Activated CD8-positive, alpha-beta T cell treated with anti-CD3 and anti-CD28 coated beads, Interleukin-2, amount 10 ng/mL, durations not matched to agents 7 days and 5 days (primary cell): ENCODE results near the gene SPINK2. TPM values are rescaled to one million over a fixed set of nuclear protein-coding genes. Genes with fewer than 3 reads are reported as not detected.

ENCODE experiments used
- ATAC-seq: fragments of 150-1000 bp; cut with Tn5 transposase; one replicate; pipeline ENCODE4 v1.10.0; 2021; ENCODE audit warnings: moderate library complexity
- CTCF ChIA-PET: fragments of 350-600 bp; sonication (Branson Sonifier 250); formaldehyde crosslinking; loops from one replicate; lab custom pipeline; 2021; ENCODE audit warnings: antibody characterized with exemption; lab: Charles Lee
- POLR2A ChIA-PET: fragments of 350-600 bp; sonication (Branson Sonifier 250); formaldehyde crosslinking; loops from one replicate; lab custom pipeline; 2021; ENCODE audit warnings: antibody characterized with exemption; lab: Charles Lee
- DNase-seq: peaks from one replicate; pipeline ENCODE4 v3.0.0-alpha.2; 2020
- H3K27ac Mint-ChIP-seq: one replicate; pipeline ENCODE4 v1.8.0; 2021; ENCODE audit warnings: mild to moderate bottlenecking, mixed read lengths
- H3K27me3 Mint-ChIP-seq: one replicate; pipeline ENCODE4 v1.8.0; 2021; ENCODE audit warnings: low read depth, mixed read lengths
- H3K36me3 Mint-ChIP-seq: one replicate; pipeline ENCODE4 v1.8.0; 2021; ENCODE audit warnings: low read depth, mixed read lengths
- H3K4me1 Mint-ChIP-seq: one replicate; pipeline ENCODE4 v1.8.0; 2021; ENCODE audit warnings: low read depth, mixed read lengths
- H3K4me3 Mint-ChIP-seq: one replicate; pipeline ENCODE4 v1.8.0; 2021; ENCODE audit warnings: mild to moderate bottlenecking, mixed read lengths
- H3K9me3 Mint-ChIP-seq: one replicate; pipeline ENCODE4 v1.8.0; 2022; ENCODE audit warnings: mixed read lengths; ENCODE audit not compliant: insufficient read depth
- total RNA-seq, 2 experiments: library from RNA; stranded (reverse); gene quantifications; one replicate each; pipeline ENCODE4 v1.2.3, GENCODE V29; 2021

SPINK2 gene
- total RNA-seq, 2 experiments from 2014 or later: 5.7 to 9.4 TPM

DNA sequence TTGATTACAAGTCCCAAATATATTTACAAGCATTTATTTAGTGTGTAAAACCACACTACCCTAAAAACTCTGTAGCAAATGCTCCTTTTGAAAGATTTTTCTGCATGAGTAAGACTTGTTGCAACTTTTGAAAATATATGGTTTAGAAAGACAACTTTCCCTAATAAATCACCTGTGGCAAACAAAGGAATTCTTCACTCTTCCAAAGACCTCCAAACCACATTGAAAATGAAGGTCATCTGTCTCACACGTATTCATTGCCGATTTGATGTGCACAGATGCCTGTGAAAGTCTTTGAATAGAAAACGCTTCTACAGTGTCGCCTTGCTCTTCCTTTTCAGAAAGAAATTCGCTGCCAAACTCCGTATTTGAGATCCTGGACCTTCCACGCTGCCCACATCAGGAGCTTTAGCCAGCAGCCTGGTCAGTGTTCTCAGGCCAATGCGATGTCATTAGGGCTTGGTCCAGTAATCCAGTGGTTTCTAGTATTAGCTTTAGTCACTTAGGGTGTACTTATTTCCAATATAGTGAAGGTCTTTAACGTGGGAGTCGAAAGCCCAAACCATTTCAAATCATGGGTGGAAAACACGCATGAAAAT lies 22.2 kb downstream of the SPINK2 start:
- no peak for DNase-seq
- ChIA-PET POLR2A (interaction anchor here (0.7 to 1.0 kb wide), 2 partner anchors 37 to 144 kb away, joined by 3 read pairs; no protein-coding TSS in a partner anchor), CTCF (interaction anchor here (0.8 to 2.7 kb wide), 31 partner anchors 10 to 376 kb away, joined by 3 to 32 read pairs (median 4); partner anchors contain the start of gene HOPX)
- H3K4me1 Mint-ChIP-seq: peaks cover 34% of the 10 kb centered on the region
- H3K27ac Mint-ChIP-seq: no peak overlapping the region
- H3K4me3 Mint-ChIP-seq: peak overlapping the region; percentile 83
- H3K36me3 Mint-ChIP-seq: no peaks in the 10 kb centered on the region
- no peak for ATAC-seq
- no peaks in the 10 kb centered on the region for H3K9me3 Mint-ChIP-seq
- H3K27me3 Mint-ChIP-seq: peaks cover 8% of the 10 kb centered on the region

DNA sequence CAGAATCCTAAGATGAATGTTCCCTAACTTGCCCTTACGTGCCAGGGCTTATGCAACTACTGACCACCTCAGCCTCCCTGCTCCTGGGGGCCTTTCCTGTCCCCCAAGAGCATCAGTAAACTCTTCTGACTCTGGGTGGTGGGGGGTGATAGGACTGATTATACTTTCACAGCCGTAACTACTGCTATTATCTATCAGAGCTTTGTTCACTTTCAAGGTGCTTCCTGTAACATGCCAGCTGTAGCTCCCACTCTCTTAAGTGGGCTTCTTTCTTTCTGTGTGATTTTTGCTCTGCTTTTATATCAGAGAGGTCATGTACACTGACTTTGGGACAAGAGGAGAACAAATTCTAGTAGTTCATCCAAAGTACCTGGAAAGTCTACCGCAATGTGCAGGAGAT lies 25.3 kb downstream of the SPINK2 start:
- ATAC-seq (no peak), DNase-seq (no peak)
- H3K27me3 Mint-ChIP-seq: peaks cover 5% of the 10 kb centered on the region
- H3K4me1 Mint-ChIP-seq: peaks cover 15% of the 10 kb centered on the region
- ChIA-PET POLR2A (no interaction called here), CTCF (interaction anchor here (1.3 to 1.9 kb wide), 2 partner anchors 34 to 40 kb away, joined by 3 to 6 read pairs; no protein-coding TSS in a partner anchor)
- H3K36me3 Mint-ChIP-seq: no peaks in the 10 kb centered on the region
- H3K27ac Mint-ChIP-seq: no peak overlapping the region
- no peak overlapping the region for H3K4me3 Mint-ChIP-seq
- no peaks in the 10 kb centered on the region for H3K9me3 Mint-ChIP-seq

DNA sequence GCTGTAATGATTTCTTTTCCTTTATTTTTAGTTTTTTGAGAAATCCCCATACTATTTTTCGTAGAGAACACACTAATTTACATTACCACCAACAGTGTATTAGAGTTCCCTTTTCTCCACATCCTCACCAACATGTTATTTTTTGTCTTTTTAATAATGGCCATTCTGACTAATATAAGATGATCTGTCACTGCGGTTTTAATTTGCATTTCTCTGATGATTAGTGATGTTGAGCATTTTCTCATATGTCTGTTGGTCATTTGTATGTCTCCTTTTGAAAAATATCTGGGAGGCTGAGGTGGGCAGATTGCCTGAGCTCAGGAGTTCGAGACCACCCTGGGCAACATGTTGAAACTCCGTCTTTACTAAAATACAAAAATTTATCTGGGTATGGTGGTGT lies 30.2 kb downstream of the SPINK2 start:
- Mint-ChIP-seq H3K4me1 (no peaks in the 10 kb centered on the region), H3K27me3 (peaks cover 3% of the 10 kb centered on the region), H3K4me3 (no peak overlapping the region), H3K36me3 (no peaks in the 10 kb centered on the region), H3K9me3 (no peaks in the 10 kb centered on the region), H3K27ac (no peak overlapping the region)
- ATAC-seq: no peak
- no peak for DNase-seq
- ChIA-PET CTCF (no interaction called here), POLR2A (no interaction called here)

DNA sequence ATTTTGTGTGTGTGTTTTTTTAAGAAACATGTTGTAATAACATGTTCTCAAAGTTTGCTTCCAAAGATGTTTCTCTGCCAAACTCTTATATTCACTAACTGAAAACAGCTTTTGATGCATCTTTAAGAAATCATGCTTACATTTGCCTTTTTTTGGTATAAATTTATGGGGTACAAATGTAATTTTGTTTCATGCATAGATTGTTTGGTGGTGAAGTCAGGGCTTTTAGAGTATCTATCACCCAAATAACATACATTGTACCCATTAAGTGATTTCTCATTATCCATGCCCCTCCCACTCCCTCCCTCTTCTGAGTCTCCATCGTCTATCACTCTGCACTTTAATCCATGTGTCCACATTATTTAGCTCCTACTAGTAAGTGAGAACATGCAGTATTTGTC lies 30.8 kb downstream of the SPINK2 start:
- no peaks in the 10 kb centered on the region for H3K36me3 Mint-ChIP-seq
- CTCF ChIA-PET: interaction anchor here (0.7 kb wide), 1 partner anchor 46 kb away, joined by 4 read pairs; no protein-coding TSS in a partner anchor
- no peak overlapping the region for H3K27ac Mint-ChIP-seq
- no peaks in the 10 kb centered on the region for H3K4me1 Mint-ChIP-seq
- H3K4me3 Mint-ChIP-seq: no peak overlapping the region
- ATAC-seq (no peak), DNase-seq (no peak)
- H3K9me3 Mint-ChIP-seq: no peaks in the 10 kb centered on the region
- no peaks in the 10 kb centered on the region for H3K27me3 Mint-ChIP-seq
- POLR2A ChIA-PET: interaction anchor here (0.6 kb wide), 1 partner anchor 220 kb away, joined by 3 read pairs; no protein-coding TSS in a partner anchor

DNA sequence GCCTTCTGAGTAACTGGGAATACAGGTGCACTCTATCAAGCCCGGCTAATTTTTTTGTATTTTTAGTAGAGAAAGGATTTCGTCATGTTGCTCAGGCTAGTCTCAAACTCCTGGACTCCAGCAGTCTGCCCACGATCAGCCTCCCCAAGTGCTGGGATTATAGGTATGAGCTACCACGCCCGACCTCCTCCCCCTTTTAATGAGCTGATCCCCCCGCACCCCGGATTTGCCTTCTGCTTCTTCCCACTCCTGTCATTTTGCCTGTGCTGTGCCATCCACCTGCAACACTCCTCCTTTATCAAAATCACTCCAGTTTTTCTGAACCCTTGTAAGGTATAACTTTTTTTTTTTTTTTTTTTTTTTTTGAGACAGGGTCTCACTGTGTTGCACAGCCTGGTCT lies 33.4 kb downstream of the SPINK2 start:
- CTCF ChIA-PET: interaction anchor here (1.3 to 1.7 kb wide), 3 partner anchors 8 to 12 kb away, joined by 3 to 5 read pairs (median 4); no protein-coding TSS in a partner anchor
- Mint-ChIP-seq H3K36me3 (no peaks in the 10 kb centered on the region), H3K4me3 (no peak overlapping the region), H3K27me3 (peaks cover 5% of the 10 kb centered on the region), H3K4me1 (no peaks in the 10 kb centered on the region), H3K9me3 (no peaks in the 10 kb centered on the region), H3K27ac (no peak overlapping the region)
- DNase-seq (no peak), ATAC-seq (no peak)
- POLR2A ChIA-PET: no interaction called here

DNA sequence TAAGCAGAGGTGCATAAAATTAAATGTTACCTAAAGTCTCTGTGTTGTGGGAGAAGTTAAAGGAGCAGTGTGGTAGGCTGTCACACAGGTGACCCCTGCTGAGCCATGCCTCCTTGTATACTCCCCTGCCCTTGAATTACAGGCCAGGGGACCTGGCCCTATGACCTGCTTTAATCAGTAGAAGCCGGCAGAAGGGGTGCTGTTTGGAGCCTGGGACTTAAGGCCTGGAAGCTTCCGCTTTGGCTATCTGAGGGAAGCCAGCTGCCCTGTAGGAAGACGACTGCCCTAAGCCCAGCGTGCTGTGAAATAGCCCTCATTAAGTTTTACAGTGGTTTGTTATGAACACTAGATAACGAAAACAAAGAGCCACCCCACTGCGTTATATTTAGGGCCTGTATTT lies 34.1 kb downstream of the SPINK2 start:
- Mint-ChIP-seq H3K9me3 (no peaks in the 10 kb centered on the region), H3K36me3 (no peaks in the 10 kb centered on the region), H3K27me3 (peaks cover 5% of the 10 kb centered on the region), H3K4me3 (no peak overlapping the region), H3K27ac (no peak overlapping the region), H3K4me1 (no peaks in the 10 kb centered on the region)
- CTCF ChIA-PET: interaction anchor here (1.3 kb wide), 1 partner anchor 13 kb away, joined by 4 read pairs; no protein-coding TSS in a partner anchor
- POLR2A ChIA-PET: no interaction called here
- DNase-seq (no peak), ATAC-seq (no peak)

DNA sequence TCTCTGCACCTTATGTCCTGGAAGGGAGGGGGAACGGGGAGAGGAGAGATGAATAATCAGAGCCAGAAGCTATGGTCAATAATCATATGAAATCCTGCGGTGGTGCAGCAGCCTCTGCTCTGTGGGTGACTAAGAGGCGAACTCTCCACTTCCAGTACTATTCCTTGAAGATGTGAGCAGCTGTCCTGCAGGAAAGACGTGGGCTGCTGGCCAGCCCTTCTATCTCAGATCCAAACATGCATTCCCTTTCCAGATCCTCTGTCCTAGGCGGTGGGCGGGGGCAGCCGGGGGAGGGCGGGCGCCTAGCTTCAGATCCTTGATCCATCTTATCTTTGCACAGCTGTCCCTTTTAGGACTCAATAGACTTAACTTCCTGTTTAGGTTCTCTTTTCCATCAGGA lies 34.5 kb downstream of the SPINK2 start:
- Mint-ChIP-seq H3K27ac (no peak overlapping the region), H3K9me3 (no peaks in the 10 kb centered on the region), H3K4me1 (no peaks in the 10 kb centered on the region), H3K27me3 (peaks cover 5% of the 10 kb centered on the region), H3K36me3 (no peaks in the 10 kb centered on the region), H3K4me3 (no peak overlapping the region)
- DNase-seq: no peak
- POLR2A ChIA-PET: interaction anchor here (0.6 kb wide), 1 partner anchor 17 kb away, joined by 3 read pairs; no protein-coding TSS in a partner anchor
- CTCF ChIA-PET: interaction anchor here (1.3 kb wide), 1 partner anchor 13 kb away, joined by 4 read pairs; no protein-coding TSS in a partner anchor
- ATAC-seq: no peak

DNA sequence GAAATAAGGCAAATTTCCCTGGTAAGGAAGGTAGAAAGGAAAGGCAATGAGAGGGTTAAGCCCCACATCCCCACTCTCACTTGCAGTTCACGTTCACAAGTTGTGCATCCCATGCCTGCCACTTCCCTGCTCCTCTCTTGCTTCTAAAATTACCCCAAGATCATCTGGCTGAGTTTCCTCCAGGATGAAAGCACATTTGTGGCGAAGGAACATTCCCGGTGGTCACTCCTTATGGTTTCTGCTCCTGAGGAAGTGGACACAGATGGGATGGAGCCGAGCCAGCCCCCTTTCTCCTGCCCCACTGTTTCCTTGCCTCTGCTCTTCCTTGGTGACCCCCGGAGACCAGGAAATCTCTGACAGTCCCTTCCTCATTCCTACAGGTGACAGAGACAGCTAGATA lies 37.5 kb downstream of the SPINK2 start:
- peaks cover 5% of the 10 kb centered on the region for H3K27me3 Mint-ChIP-seq
- no peak for ATAC-seq
- H3K4me3 Mint-ChIP-seq: no peak overlapping the region
- H3K4me1 Mint-ChIP-seq: no peaks in the 10 kb centered on the region
- no peaks in the 10 kb centered on the region for H3K36me3 Mint-ChIP-seq
- no peak for DNase-seq
- ChIA-PET CTCF (no interaction called here), POLR2A (no interaction called here)
- no peaks in the 10 kb centered on the region for H3K9me3 Mint-ChIP-seq
- no peak overlapping the region for H3K27ac Mint-ChIP-seq

DNA sequence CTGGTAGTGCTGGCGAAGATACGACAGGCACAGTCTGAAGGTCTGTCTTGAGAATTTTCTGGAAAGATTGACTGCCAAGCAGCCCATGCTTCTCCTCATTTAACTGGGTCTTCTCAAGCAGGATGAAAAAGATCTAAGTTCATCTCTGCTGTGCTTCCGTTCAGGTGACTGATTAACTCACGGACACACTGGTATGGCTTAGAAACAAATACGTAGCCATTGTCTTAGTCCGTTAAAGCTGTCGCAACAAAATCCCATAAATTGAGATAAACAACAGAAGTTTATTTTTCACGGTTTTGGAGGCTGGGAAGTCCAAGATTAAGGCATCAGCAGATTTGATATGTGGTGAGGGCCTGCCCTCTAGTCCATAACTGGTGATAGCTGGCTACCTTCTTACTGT lies 39.5 kb downstream of the SPINK2 start:
- ATAC-seq: no peak
- Mint-ChIP-seq H3K36me3 (no peaks in the 10 kb centered on the region), H3K27me3 (peaks cover 5% of the 10 kb centered on the region), H3K9me3 (no peaks in the 10 kb centered on the region), H3K4me3 (no peak overlapping the region), H3K4me1 (no peaks in the 10 kb centered on the region), H3K27ac (no peak overlapping the region)
- ChIA-PET CTCF (interaction anchor here (1.2 kb wide), 1 partner anchor 54 kb away, joined by 4 read pairs; no protein-coding TSS in a partner anchor), POLR2A (no interaction called here)
- no peak for DNase-seq

DNA sequence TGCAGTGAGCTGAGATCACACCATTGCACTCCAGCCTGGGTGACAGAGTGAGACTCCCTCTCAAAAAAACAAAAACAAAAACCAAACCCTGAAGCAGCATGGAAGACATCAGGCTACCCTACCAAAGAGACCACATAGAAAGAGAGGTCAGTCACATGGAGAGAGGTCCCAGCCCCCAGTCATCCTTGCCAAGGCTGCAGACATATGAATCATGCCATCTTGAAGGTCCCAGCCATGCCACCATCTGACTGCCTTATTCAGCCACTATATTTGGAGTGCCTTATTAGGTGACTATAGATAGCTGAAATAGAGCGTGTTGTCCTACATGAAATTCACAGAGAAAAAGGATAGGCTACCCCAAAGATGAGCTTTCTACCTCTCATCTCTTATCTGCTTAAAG lies 48.2 kb downstream of the SPINK2 start:
- ChIA-PET CTCF (interaction anchor here (2.1 kb wide), 1 partner anchor 63 kb away, joined by 5 read pairs; no protein-coding TSS in a partner anchor), POLR2A (no interaction called here)
- DNase-seq (no peak), ATAC-seq (no peak)
- H3K36me3 Mint-ChIP-seq: no peaks in the 10 kb centered on the region
- H3K27me3 Mint-ChIP-seq: no peaks in the 10 kb centered on the region
- peaks cover 4% of the 10 kb centered on the region for H3K4me1 Mint-ChIP-seq
- no peaks in the 10 kb centered on the region for H3K9me3 Mint-ChIP-seq
- no peak overlapping the region for H3K27ac Mint-ChIP-seq
- H3K4me3 Mint-ChIP-seq: no peak overlapping the region

DNA sequence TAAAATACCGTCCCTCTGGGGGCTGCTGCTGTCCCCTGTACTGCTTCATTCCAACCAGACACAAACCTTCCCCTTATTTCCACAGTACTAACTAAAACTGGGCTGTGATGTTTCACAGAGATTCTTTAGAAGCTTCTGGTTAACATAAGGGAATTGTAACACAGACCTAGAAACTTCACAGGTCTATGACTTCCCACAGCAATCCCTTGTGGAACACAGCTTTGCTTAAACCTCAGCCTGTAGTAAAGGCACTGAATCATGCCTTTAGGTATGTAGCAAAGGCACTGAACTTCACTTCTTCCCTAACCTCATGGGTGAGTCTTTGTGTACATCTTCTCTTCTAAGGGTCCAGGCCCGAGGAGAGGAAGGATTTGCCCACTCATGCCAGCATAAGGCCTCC lies 49.4 kb downstream of the SPINK2 start:
- Mint-ChIP-seq H3K27me3 (no peaks in the 10 kb centered on the region), H3K4me3 (no peak overlapping the region), H3K27ac (no peak overlapping the region), H3K36me3 (no peaks in the 10 kb centered on the region), H3K4me1 (peaks cover 5% of the 10 kb centered on the region), H3K9me3 (no peaks in the 10 kb centered on the region)
- ChIA-PET CTCF (interaction anchor here (1.0 kb wide), 1 partner anchor 196 kb away, joined by 3 read pairs; no protein-coding TSS in a partner anchor), POLR2A (interaction anchor here (1.3 kb wide), 1 partner anchor 14 kb away, joined by 4 read pairs; no protein-coding TSS in a partner anchor)
- ATAC-seq: no peak
- no peak for DNase-seq

DNA sequence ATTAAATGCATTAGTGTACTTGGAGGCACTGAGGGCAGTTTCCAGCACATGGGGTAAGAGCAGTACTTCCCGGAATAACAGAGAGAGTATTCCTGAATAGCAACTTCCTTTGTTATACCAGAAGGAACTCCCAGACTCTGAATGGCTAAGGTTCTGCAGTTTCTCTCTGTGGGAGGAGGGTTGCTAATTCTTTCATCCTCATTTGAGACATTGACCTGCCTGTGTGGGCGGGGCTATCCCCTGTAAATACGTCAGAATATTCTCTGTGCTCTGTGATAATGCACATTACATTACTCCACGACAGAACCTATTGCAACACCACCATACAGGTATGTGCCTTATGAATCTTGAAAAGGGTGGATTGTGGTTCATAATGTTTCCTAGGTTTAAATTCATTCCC lies 52.7 kb downstream of the SPINK2 start:
- Mint-ChIP-seq H3K9me3 (no peaks in the 10 kb centered on the region), H3K36me3 (no peaks in the 10 kb centered on the region), H3K4me1 (peaks cover 5% of the 10 kb centered on the region), H3K27me3 (peaks cover 3% of the 10 kb centered on the region), H3K27ac (no peak overlapping the region), H3K4me3 (no peak overlapping the region)
- ChIA-PET POLR2A (no interaction called here), CTCF (interaction anchor here (0.9 to 1.7 kb wide), 2 partner anchors 11 to 129 kb away, joined by 3 to 5 read pairs; no protein-coding TSS in a partner anchor)
- ATAC-seq: no peak
- DNase-seq: no peak
